ENCODE measurements around the gene PRKAR1A.

- no peak for TF ChIP-seq POLR2A (IDR thresholded peaks at IDR 0.05)
- TF ChIP-seq CTCF (IDR thresholded peaks at IDR 0.05) = no peak
Measured at GRCh38 chr17:68501074-68501473, 11.2 kb upstream of the PRKAR1A start.

Data from prostate gland (tissue), 2 donors.